Measurements from ENCODE around the gene PODXL. TPM values are rescaled to one million over a fixed set of nuclear protein-coding genes. Genes with fewer than 3 reads are reported as not detected.

The PODXL gene
- total RNA-seq = 10 to 100 TPM; 24.5 to 40.3 (median 31.3) TPM

DNA sequence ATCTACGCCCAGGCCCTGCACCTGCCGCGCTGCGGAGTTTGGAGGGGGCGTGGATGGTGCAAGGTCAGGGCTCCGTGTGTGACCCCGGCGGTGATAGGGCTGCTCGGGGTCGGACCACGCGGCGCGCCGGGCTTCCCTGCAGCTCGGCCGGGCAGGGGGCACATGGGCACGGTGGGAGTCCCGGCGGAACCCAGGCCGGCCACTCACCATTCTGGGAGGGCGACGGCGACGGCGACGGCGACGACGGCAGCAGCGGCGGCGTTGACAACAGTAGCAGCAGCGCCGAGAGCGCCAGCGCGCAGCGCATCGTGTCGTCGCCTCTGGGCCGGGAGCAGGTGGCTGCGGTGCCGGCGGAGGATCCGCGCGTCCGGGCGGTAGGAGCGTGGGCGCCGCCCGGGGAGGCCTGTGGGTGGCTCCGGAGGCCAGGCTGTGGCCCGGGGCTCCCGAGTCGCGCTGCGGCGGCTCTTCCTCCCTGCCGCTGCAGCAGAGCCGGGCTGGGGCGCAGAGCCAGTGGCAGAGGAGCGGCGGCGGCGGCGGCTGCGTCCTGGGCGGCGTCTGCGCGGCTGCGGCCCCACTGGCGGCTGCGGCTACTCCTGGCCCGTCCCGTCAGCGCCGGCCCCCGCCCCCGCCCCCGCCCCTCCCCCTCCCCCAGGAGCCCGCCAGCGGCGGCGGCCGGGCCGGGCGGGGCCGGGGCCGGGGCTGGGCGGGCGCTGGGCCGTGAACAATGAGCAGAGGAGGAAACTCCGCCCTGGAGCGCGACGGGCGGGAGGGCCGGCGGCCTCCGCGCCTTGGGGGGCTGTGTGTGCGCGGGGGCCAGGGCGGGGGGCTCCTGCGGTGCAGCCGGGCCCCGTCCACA is at the start of gene PODXL:
Gene PODXL (minus strand): TSS at position 576 of the 856 bp plus-strand sequence. CDS start 269 bp downstream, at position 307.
- Histone ChIP-seq H3K36me3 (no peaks in the 10 kb centered on the region), H3K9me3 (no peaks in the 10 kb centered on the region), H3K4me3 (peak within 1 kb of the TSS; percentile 69 to 81 (median 73)), H3K27ac (replicated peaks in 1 of 4) (peak within 1 kb of the TSS; percentile 69 to 80 (median 72)), H3K27me3 (no peaks in the 10 kb centered on the region), H3K4me1 (peaks cover 29 to 37% (median 34%) of the 10 kb centered on the region in 4 donors)
- TF ChIP-seq POLR2A (IDR thresholded peaks at IDR 0.05; ENCODE audit: low read depth) (no peak), EP300 (IDR thresholded peaks at IDR 0.05) (no peak), POLR2AphosphoS5 (IDR thresholded peaks at IDR 0.05) (peak in 1 of 2 donors; percentile 57)
- 1% methylated on average over 11 of the region's 112 CpGs for WGBS
- DNase-seq (ENCODE audit: extremely low spot score) = no peak
- intact Hi-C loops (cut with DNase I) = no loop called here

DNA sequence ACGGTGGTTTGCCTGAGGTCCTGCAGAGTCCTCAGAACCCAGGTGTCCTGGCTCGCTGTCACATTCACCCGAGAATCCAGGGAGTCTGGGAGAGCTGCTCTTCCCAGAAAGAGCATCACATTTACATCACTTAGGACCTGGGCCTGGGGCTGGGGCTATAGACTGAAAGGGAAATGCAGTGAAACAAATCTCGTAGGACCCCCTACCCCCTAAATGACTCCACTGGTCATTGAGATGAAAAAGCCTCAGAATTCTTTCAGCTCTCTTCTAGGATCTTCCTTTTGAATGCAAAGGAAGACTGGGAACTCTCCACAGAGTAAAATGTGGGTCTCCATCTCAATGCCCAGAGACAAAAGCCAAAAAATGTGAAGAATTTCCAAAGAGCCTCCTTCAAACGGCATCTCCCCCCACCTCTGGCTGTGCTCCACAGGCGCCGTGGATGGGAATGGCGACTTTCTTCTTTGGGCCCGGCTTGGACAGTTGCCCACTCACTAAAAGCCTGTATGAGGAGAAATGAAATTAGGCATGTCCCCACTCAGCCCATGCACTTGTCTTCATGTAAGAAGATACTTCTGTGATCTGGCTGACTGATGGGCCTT is 49.0 kb upstream of the PODXL start:
- Histone ChIP-seq H3K27ac (replicated peaks in 1 of 4) (no peak overlapping the region), H3K4me1 (peaks cover 0 to 8% (median 5%) of the 10 kb centered on the region in 4 donors), H3K9me3 (no peaks in the 10 kb centered on the region), H3K36me3 (no peaks in the 10 kb centered on the region), H3K4me3 (no peak overlapping the region), H3K27me3 (peaks cover 0 to 23% (median 0%) of the 10 kb centered on the region in 4 donors)
- no peak for DNase-seq (ENCODE audit: extremely low spot score)
- TF ChIP-seq, protein P1, sequence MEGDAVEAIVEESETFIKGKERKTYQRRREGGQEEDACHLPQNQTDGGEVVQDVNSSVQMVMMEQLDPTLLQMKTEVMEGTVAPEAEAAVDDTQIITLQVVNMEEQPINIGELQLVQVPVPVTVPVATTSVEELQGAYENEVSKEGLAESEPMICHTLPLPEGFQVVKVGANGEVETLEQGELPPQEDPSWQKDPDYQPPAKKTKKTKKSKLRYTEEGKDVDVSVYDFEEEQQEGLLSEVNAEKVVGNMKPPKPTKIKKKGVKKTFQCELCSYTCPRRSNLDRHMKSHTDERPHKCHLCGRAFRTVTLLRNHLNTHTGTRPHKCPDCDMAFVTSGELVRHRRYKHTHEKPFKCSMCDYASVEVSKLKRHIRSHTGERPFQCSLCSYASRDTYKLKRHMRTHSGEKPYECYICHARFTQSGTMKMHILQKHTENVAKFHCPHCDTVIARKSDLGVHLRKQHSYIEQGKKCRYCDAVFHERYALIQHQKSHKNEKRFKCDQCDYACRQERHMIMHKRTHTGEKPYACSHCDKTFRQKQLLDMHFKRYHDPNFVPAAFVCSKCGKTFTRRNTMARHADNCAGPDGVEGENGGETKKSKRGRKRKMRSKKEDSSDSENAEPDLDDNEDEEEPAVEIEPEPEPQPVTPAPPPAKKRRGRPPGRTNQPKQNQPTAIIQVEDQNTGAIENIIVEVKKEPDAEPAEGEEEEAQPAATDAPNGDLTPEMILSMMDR (IDR thresholded peaks at IDR 0.05) = no peak
- TF ChIP-seq POLR2AphosphoS5 (IDR thresholded peaks at IDR 0.05) (no peak), EP300 (IDR thresholded peaks at IDR 0.05) (no peak), POLR2A (IDR thresholded peaks at IDR 0.05; ENCODE audit: low read depth) (no peak)
- 48% methylated on average over 9 of the region's 9 CpGs for WGBS
- intact Hi-C loops (cut with DNase I) = no loop called here

DNA sequence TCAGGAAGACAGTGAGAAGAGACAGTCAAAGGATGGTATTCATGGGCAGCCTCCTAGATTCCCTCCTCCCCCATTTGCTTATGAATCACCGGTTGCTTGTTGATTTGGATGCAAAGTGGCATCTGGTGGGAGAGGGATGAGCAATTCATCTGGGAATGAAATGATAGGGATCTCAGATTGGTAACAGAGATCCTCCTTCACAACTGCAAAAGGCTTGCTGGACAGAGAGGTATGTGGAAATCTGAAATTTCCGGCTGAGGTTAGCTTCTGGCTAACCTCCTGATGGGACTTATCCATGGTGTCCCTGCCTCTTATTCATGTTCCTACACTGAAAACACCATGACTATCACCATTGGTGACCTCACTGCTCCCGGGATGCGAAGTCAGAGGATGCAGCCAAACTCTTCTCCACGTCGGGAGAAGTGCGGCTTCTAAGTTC is 48.4 kb upstream of the PODXL start:
- WGBS = 54% methylated on average over 7 of the region's 7 CpGs
- TF ChIP-seq, protein P1 (IDR thresholded peaks at IDR 0.05) = no peak
- no peak for TF ChIP-seq POLR2AphosphoS5 (IDR thresholded peaks at IDR 0.05)
- no peak for TF ChIP-seq EP300 (IDR thresholded peaks at IDR 0.05)
- no peak for TF ChIP-seq POLR2A (IDR thresholded peaks at IDR 0.05; ENCODE audit: low read depth)
- Histone ChIP-seq H3K9me3 (no peaks in the 10 kb centered on the region), H3K4me1 (peaks cover 0 to 9% (median 6%) of the 10 kb centered on the region in 4 donors), H3K27ac (replicated peaks in 1 of 4) (no peak overlapping the region), H3K36me3 (no peaks in the 10 kb centered on the region), H3K27me3 (peaks cover 0 to 23% (median 0%) of the 10 kb centered on the region in 4 donors), H3K4me3 (no peak overlapping the region)
- DNase-seq (ENCODE audit: extremely low spot score) = no peak
- intact Hi-C loops (cut with DNase I) = no loop called here

DNA sequence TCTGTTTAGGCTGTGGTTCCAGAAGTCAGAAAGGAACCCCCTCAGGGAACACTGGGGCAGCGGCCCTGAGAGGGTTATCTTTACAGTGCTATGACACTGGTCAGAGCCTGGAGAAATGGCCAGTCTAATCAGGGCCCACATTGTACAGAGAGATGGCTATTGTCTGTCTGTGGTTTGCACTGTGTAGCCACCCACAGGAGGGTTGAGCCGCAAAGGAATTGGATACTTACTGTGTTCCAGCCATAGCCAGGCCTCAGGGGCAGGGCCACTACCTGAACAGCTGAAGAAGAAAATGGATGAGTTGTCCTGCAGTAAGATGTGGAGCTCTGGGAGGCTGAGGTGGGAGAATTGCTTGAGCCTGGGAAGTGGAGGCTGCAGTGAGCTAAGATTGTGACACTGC is 47.5 kb upstream of the PODXL start:
- H3K36me3 ChIP-seq = no peaks in the 10 kb centered on the region
- intact Hi-C loops (cut with DNase I) = no loop called here
- no peaks in the 10 kb centered on the region for H3K9me3 ChIP-seq
- H3K27ac ChIP-seq (replicated peaks in 1 of 4) = no peak overlapping the region
- TF ChIP-seq EP300 (IDR thresholded peaks at IDR 0.05) = no peak
- TF ChIP-seq, protein P1 (IDR thresholded peaks at IDR 0.05) = no peak
- 96% methylated on average over 2 of the region's 2 CpGs for WGBS
- peaks cover 0 to 23% (median 0%) of the 10 kb centered on the region in 4 donors for H3K27me3 ChIP-seq
- H3K4me1 ChIP-seq = peaks cover 0 to 9% (median 6%) of the 10 kb centered on the region in 4 donors
- H3K4me3 ChIP-seq = no peak overlapping the region
- no peak for DNase-seq (ENCODE audit: extremely low spot score)

DNA sequence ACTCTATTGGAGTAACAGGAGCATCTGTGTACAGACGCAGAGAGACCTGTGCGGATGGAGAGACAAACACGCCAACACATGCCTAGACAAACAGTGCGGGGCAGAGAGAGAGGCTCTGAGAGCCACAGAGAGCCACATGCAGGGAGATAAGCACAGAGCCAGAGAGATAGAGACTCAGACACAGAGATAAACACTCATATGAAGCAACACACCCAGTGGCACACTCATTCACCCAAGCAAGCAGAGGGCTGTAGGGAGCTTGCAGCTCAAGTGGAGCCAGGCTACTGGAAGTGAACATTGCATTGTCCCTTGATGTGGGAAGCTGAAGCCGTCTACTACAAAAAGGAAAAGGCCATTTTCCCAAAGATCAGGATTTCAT is 46.6 kb upstream of the PODXL start:
- H3K9me3 ChIP-seq = no peaks in the 10 kb centered on the region
- no peak for DNase-seq (ENCODE audit: extremely low spot score)
- no peak overlapping the region for H3K4me3 ChIP-seq
- H3K36me3 ChIP-seq = no peaks in the 10 kb centered on the region
- H3K4me1 ChIP-seq = peaks cover 0 to 7% (median 5%) of the 10 kb centered on the region in 4 donors
- no peak overlapping the region for H3K27ac ChIP-seq (replicated peaks in 1 of 4)
- intact Hi-C loops (cut with DNase I) = no loop called here
- TF ChIP-seq EP300 (IDR thresholded peaks at IDR 0.05) (no peak), POLR2AphosphoS5 (IDR thresholded peaks at IDR 0.05) (no peak), POLR2A (IDR thresholded peaks at IDR 0.05; ENCODE audit: low read depth) (no peak)
- TF ChIP-seq, protein P1 (IDR thresholded peaks at IDR 0.05) = no peak
- 80% methylated on average over 5 of the region's 5 CpGs for WGBS
- peaks cover 0 to 20% (median 0%) of the 10 kb centered on the region in 4 donors for H3K27me3 ChIP-seq

Data from esophagus muscularis mucosa (tissue), 4 donors.